HEK293 (cell line): ENCODE measurements around the gene ATG12.

Experiments
- GLIS2 ChIP-seq: fragments of 450-650 bp; formaldehyde crosslinking; IDR thresholded peaks from 2 replicates; pipeline ENCODE4 v1.5.1; 2016; ENCODE audit warnings: missing biosample characterization, missing genetic modification characterization
- REPIN1 ChIP-seq: fragments of 450-650 bp; formaldehyde crosslinking; IDR thresholded peaks from 2 replicates; pipeline ENCODE4 v1.5.1; 2017; ENCODE audit warnings: missing biosample characterization, missing genetic modification characterization, low read depth
- SP7 ChIP-seq: fragments of 450-650 bp; formaldehyde crosslinking; IDR thresholded peaks from 2 replicates; pipeline ENCODE4 v1.5.1; 2016; ENCODE audit warnings: missing biosample characterization, missing genetic modification characterization
- TCF7L2 ChIP-seq: IDR thresholded peaks from 2 replicates; pipeline ENCODE4 v1.6.1; 2011; ENCODE audit warnings: low read depth, mild to moderate bottlenecking, inconsistent platforms, low read length, moderate library complexity, borderline replicate concordance
- ZBTB7A ChIP-seq: fragments of 450-650 bp; formaldehyde crosslinking; IDR thresholded peaks from 2 replicates; pipeline ENCODE4 v1.5.1; 2016; ENCODE audit warnings: low read depth, missing biosample characterization, missing genetic modification characterization
- ZFHX2 ChIP-seq: fragments of 450-650 bp; formaldehyde crosslinking; conservative IDR thresholded peaks from 2 replicates; pipeline ENCODE4 v1.5.1; 2016; ENCODE audit warnings: missing biosample characterization, missing genetic modification characterization
- ZNF114 ChIP-seq: fragments of 450-650 bp; formaldehyde crosslinking; IDR thresholded peaks from 2 replicates; pipeline ENCODE4 v1.5.0; 2017; ENCODE audit warnings: missing biosample characterization, missing genetic modification characterization
- ZNF132 ChIP-seq: fragments of 450-650 bp; formaldehyde crosslinking; IDR thresholded peaks from 2 replicates; pipeline ENCODE4 v1.5.1; 2017; ENCODE audit warnings: missing biosample characterization, missing genetic modification characterization, borderline replicate concordance
- ZNF146 ChIP-seq: fragments of 450-650 bp; formaldehyde crosslinking; IDR thresholded peaks from 2 replicates; pipeline ENCODE4 v1.5.1; 2016; ENCODE audit warnings: missing biosample characterization, missing genetic modification characterization
- ZNF169 ChIP-seq: fragments of 450-650 bp; formaldehyde crosslinking; IDR thresholded peaks from 2 replicates; pipeline ENCODE4 v1.5.1; 2016; ENCODE audit warnings: missing biosample characterization, missing genetic modification characterization
- ZNF2 ChIP-seq: fragments of 450-650 bp; formaldehyde crosslinking; IDR thresholded peaks from 2 replicates; pipeline ENCODE4 v1.5.1; 2016; ENCODE audit warnings: missing biosample characterization, missing genetic modification characterization
- ZNF24 ChIP-seq: fragments of 450-650 bp; formaldehyde crosslinking; IDR thresholded peaks from 2 replicates; pipeline ENCODE4 v1.5.1; 2016; ENCODE audit warnings: missing biosample characterization, missing genetic modification characterization
- ZNF623 ChIP-seq: fragments of 450-650 bp; formaldehyde crosslinking; IDR thresholded peaks from 2 replicates; pipeline ENCODE4 v1.5.1; 2016; ENCODE audit warnings: missing biosample characterization, missing genetic modification characterization
- ZNF660 ChIP-seq: fragments of 450-650 bp; IDR thresholded peaks from 2 replicates; pipeline ENCODE4 v1.5.1; 2018; ENCODE audit warnings: missing biosample characterization, mild to moderate bottlenecking, missing genetic modification characterization
- ZNF701 ChIP-seq: fragments of 450-650 bp; formaldehyde crosslinking; IDR thresholded peaks from 2 replicates; pipeline ENCODE4 v1.5.1; 2016; ENCODE audit warnings: missing biosample characterization, missing genetic modification characterization
- ZNF777 ChIP-seq: fragments of 450-650 bp; formaldehyde crosslinking; IDR thresholded peaks from 2 replicates; pipeline ENCODE4 v1.5.1; 2017; ENCODE audit warnings: missing biosample characterization, missing genetic modification characterization, borderline replicate concordance
- TF ChIP-seq, protein P1 (sequence below): IDR thresholded peaks from 2 replicates; pipeline ENCODE4 v1.6.1; 2011; ENCODE audit warnings: mild to moderate bottlenecking, low read depth, low read length, borderline replicate concordance
- TF ChIP-seq, protein P2 (sequence below): fragments of 450-650 bp; formaldehyde crosslinking; IDR thresholded peaks from 2 replicates; pipeline ENCODE4; 2016; ENCODE audit warnings: missing biosample characterization, missing genetic modification characterization
- TF ChIP-seq, protein P3 (sequence below): fragments of 450-650 bp; formaldehyde crosslinking; IDR thresholded peaks from 2 replicates; pipeline ENCODE4 v1.5.1; 2017; ENCODE audit warnings: missing biosample characterization, missing genetic modification characterization
- TF ChIP-seq, protein P4 (sequence below): fragments of 450-650 bp; formaldehyde crosslinking; IDR thresholded peaks from 2 replicates; pipeline ENCODE4 v1.5.1; 2016; ENCODE audit warnings: missing biosample characterization, missing genetic modification characterization, borderline replicate concordance
- TF ChIP-seq, protein P5 (sequence below): fragments of 450-650 bp; formaldehyde crosslinking; IDR thresholded peaks from 2 replicates; pipeline ENCODE4 v1.5.1; 2016; ENCODE audit warnings: missing biosample characterization, missing genetic modification characterization
- TF ChIP-seq, protein P6 (sequence below): fragments of 450-650 bp; formaldehyde crosslinking; IDR thresholded peaks from 2 replicates; pipeline ENCODE4 v1.5.1; 2016; ENCODE audit warnings: missing biosample characterization, missing genetic modification characterization, low read depth

The ATG12 gene

DNA sequence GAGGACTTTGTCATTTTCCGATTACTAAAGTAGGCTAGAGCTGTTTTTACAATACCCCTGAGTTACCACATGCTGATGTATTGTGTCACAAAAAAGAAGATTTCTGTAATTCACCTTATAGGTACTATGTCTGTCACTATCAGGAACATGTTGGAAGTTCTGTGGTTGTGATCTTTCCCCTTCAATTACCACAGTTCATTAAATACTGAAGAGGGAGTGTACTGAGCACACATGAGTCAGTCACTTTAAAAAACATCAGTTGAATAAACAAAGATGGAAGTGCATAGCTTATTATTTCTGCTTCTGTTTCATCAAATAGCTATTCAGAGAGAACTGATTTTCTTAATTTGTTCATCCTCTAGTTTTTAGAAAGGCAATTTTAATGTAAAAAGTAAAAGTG, 32.0 kb upstream of the ATG12 start (continued):
- TF ChIP-seq, protein P1, sequence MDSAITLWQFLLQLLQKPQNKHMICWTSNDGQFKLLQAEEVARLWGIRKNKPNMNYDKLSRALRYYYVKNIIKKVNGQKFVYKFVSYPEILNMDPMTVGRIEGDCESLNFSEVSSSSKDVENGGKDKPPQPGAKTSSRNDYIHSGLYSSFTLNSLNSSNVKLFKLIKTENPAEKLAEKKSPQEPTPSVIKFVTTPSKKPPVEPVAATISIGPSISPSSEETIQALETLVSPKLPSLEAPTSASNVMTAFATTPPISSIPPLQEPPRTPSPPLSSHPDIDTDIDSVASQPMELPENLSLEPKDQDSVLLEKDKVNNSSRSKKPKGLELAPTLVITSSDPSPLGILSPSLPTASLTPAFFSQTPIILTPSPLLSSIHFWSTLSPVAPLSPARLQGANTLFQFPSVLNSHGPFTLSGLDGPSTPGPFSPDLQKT = no peak
- TF ChIP-seq ZNF660 (tag by site-specific recombination) = no peak
- 0 out of 2 replicates have a peak, but pooled peaks have one; percentile 53 for TF ChIP-seq ZNF2 (tag by site-specific recombination)
- peak; percentile 62; the same call in 1 of the 2 replicates for TF ChIP-seq ZNF24 (tag by site-specific recombination)
- no peak for TF ChIP-seq GLIS2
- TF ChIP-seq, protein P2, sequence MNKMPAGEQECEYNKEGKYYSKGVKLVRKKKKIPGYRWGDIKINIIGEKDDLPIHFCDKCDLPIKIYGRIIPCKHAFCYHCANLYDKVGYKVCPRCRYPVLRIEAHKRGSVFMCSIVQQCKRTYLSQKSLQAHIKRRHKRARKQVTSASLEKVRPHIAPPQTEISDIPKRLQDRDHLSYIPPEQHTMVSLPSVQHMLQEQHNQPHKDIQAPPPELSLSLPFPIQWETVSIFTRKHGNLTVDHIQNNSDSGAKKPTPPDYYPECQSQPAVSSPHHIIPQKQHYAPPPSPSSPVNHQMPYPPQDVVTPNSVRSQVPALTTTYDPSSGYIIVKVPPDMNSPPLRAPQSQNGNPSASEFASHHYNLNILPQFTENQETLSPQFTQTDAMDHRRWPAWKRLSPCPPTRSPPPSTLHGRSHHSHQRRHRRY = no peak
- TF ChIP-seq ZFHX2 (tag by site-specific recombination) = no peak
- TF ChIP-seq, protein P3, sequence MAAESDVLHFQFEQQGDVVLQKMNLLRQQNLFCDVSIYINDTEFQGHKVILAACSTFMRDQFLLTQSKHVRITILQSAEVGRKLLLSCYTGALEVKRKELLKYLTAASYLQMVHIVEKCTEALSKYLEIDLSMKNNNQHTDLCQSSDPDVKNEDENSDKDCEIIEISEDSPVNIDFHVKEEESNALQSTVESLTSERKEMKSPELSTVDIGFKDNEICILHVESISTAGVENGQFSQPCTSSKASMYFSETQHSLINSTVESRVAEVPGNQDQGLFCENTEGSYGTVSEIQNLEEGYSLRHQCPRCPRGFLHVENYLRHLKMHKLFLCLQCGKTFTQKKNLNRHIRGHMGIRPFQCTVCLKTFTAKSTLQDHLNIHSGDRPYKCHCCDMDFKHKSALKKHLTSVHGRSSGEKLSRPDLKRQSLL (tag by site-specific recombination) = no peak
- TF ChIP-seq TCF7L2 = peak; percentile 47; the same call in 1 of the 2 replicates
- TF ChIP-seq ZBTB7A (tag by site-specific recombination) = no peak
- TF ChIP-seq, protein P4, sequence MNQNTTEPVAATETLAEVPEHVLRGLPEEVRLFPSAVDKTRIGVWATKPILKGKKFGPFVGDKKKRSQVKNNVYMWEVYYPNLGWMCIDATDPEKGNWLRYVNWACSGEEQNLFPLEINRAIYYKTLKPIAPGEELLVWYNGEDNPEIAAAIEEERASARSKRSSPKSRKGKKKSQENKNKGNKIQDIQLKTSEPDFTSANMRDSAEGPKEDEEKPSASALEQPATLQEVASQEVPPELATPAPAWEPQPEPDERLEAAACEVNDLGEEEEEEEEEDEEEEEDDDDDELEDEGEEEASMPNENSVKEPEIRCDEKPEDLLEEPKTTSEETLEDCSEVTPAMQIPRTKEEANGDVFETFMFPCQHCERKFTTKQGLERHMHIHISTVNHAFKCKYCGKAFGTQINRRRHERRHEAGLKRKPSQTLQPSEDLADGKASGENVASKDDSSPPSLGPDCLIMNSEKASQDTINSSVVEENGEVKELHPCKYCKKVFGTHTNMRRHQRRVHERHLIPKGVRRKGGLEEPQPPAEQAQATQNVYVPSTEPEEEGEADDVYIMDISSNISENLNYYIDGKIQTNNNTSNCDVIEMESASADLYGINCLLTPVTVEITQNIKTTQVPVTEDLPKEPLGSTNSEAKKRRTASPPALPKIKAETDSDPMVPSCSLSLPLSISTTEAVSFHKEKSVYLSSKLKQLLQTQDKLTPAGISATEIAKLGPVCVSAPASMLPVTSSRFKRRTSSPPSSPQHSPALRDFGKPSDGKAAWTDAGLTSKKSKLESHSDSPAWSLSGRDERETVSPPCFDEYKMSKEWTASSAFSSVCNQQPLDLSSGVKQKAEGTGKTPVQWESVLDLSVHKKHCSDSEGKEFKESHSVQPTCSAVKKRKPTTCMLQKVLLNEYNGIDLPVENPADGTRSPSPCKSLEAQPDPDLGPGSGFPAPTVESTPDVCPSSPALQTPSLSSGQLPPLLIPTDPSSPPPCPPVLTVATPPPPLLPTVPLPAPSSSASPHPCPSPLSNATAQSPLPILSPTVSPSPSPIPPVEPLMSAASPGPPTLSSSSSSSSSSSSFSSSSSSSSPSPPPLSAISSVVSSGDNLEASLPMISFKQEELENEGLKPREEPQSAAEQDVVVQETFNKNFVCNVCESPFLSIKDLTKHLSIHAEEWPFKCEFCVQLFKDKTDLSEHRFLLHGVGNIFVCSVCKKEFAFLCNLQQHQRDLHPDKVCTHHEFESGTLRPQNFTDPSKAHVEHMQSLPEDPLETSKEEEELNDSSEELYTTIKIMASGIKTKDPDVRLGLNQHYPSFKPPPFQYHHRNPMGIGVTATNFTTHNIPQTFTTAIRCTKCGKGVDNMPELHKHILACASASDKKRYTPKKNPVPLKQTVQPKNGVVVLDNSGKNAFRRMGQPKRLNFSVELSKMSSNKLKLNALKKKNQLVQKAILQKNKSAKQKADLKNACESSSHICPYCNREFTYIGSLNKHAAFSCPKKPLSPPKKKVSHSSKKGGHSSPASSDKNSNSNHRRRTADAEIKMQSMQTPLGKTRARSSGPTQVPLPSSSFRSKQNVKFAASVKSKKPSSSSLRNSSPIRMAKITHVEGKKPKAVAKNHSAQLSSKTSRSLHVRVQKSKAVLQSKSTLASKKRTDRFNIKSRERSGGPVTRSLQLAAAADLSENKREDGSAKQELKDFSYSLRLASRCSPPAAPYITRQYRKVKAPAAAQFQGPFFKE (tag by site-specific recombination) = no peak
- no peak for TF ChIP-seq ZNF701 (tag by site-specific recombination)
- TF ChIP-seq ZNF169 = no peak
- no peak for TF ChIP-seq ZNF114 (tag by site-specific recombination)
- TF ChIP-seq ZNF146 (tag by site-specific recombination) = no peak
- no peak for TF ChIP-seq ZNF132
- peak; percentile 94 for TF ChIP-seq SP7
- TF ChIP-seq ZNF623 (tag by site-specific recombination) = no peak
- TF ChIP-seq, protein P5, sequence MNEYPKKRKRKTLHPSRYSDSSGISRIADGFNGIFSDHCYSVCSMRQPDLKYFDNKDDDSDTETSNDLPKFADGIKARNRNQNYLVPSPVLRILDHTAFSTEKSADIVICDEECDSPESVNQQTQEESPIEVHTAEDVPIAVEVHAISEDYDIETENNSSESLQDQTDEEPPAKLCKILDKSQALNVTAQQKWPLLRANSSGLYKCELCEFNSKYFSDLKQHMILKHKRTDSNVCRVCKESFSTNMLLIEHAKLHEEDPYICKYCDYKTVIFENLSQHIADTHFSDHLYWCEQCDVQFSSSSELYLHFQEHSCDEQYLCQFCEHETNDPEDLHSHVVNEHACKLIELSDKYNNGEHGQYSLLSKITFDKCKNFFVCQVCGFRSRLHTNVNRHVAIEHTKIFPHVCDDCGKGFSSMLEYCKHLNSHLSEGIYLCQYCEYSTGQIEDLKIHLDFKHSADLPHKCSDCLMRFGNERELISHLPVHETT (tag by site-specific recombination) = peak; percentile 91
- TF ChIP-seq, protein P6, sequence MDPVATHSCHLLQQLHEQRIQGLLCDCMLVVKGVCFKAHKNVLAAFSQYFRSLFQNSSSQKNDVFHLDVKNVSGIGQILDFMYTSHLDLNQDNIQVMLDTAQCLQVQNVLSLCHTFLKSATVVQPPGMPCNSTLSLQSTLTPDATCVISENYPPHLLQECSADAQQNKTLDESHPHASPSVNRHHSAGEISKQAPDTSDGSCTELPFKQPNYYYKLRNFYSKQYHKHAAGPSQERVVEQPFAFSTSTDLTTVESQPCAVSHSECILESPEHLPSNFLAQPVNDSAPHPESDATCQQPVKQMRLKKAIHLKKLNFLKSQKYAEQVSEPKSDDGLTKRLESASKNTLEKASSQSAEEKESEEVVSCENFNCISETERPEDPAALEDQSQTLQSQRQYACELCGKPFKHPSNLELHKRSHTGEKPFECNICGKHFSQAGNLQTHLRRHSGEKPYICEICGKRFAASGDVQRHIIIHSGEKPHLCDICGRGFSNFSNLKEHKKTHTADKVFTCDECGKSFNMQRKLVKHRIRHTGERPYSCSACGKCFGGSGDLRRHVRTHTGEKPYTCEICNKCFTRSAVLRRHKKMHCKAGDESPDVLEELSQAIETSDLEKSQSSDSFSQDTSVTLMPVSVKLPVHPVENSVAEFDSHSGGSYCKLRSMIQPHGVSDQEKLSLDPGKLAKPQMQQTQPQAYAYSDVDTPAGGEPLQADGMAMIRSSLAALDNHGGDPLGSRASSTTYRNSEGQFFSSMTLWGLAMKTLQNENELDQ (tag by site-specific recombination) = no peak
- TF ChIP-seq ZNF777 (tag by site-specific recombination) = no peak
- TF ChIP-seq REPIN1 (tag by site-specific recombination) = no peak
